ENCODE measurements around the gene IVNS1ABP. TPM values are rescaled to one million over a fixed set of nuclear protein-coding genes. Genes with fewer than 3 reads are reported as not detected.

The IVNS1ABP gene
- total and polyA plus RNA-seq, 9 of the 15 experiments (the other 6 are each of a cell fraction or from before 2014, with no cell fraction given): 30.6 to 126 (median 77.7) TPM

DNA sequence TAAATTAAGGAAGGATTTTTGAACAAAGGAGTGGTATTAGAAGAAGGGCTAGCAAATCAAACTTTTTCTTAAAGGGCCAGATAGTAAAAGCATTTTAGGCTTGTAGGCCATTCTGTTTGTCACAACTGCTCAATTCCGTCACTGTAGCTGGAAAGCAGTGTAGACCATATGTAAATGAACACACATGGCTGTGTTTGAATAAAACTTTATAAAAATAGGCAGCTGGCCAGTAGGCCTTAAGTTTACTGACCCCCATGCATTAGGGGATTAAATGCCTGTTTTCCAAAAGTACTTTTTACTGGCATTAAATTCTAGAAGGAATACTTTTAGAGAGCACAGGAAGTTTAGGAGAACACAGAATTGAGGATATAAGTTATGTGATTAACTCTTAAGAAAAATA, 8.9 kb downstream of the IVNS1ABP start (continued):
- TF ChIP-seq JUN (IDR thresholded peaks at IDR 0.05; ENCODE audit: borderline replicate concordance, low read depth, low read length): no peak
- no peak for TF ChIP-seq JUN (CRISPR knock-in tag; IDR thresholded peaks at IDR 0.05; ENCODE audit: borderline replicate concordance)

DNA sequence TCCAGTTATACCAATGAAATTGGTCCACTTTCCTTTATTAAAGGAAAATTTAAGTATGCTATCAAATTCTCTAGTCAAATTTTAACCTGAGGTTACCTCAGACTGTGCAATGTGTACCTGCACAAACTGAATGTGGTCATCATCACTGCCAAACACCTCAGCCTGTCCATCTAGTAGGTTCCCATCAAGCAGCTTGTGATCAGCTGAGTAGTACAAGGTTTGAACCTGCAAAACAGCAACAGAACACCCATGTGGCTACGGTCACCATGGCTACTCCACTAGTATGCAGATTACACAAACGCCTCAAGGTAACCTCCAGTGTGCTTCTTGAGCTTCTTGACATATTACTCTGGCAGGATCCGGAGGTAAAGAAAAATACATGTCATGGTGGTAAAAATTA, 11.6 kb downstream of the IVNS1ABP start:
- no peak for FAIRE-seq
- BruUV-seq (replicated peaks): no TSS peak
- DNase-seq (ENCODE audit: extremely low read depth in 1 of 4, low spot score in 3 of 4): no peak
- Histone ChIP-seq H3K9me1 (ENCODE audit: control insufficient read depth, insufficient read depth, low read length) (no peaks in the 10 kb centered on the region), H3K9ac (ENCODE audit: insufficient read depth in 1 of 2, low read depth in 2 of 2, low read length in 2 of 2) (no peak overlapping the region), H3K4me2 (ENCODE audit: insufficient read depth, low read length) (no peak overlapping the region), H3K27ac (ENCODE audit: extremely low read depth, low read depth, low read length) (no peak overlapping the region), H3K4me3 (no peak overlapping the region), H3K4me1 (replicated peaks in 1 of 2; ENCODE audit: control insufficient read depth in 2 of 2, insufficient read depth in 2 of 2, low read length in 2 of 2) (no peaks in the 10 kb centered on the region), H2AFZ (ENCODE audit: low read depth, low read length) (no peak overlapping the region), H4K20me1 (replicated peaks; ENCODE audit: control insufficient read depth, insufficient read depth, low read length) (no peaks in the 10 kb centered on the region), H3K79me2 (ENCODE audit: control insufficient read depth, insufficient read depth, low read length) (peaks cover 21% of the 10 kb centered on the region), H3K36me3 (ENCODE audit: control insufficient read depth, insufficient read depth, low read length) (peaks cover 100% of the 10 kb centered on the region), H3K9me3 (replicated peaks; ENCODE audit: control insufficient read depth, insufficient read depth, low read depth, low read length) (no peaks in the 10 kb centered on the region), H3K27me3 (ENCODE audit: control insufficient read depth in 2 of 2, insufficient read depth in 2 of 2, low read length in 2 of 2) (no peaks in the 10 kb centered on the region)
- POLR2A ChIA-PET: interaction anchor here (0.6 to 4.0 kb wide), 4 partner anchors 9 to 424 kb away, joined by 3 to 30 read pairs (median 4); partner anchors contain the start of gene IVNS1ABP
- intact Hi-C loops (cut with micrococcal nuclease) (no loop called here), in situ Hi-C loops (cut with MboI) (no loop called here)
- CTCF ChIA-PET (ENCODE audit: low intra/inter-chr PET ratio): no interaction called here
- no peak; the same call in 2 of the 3 replicates for ATAC-seq
- WGBS (ENCODE audit: insufficient coverage, low coverage, missing lambda C conversion rate): 98% methylated on average over 3 of the region's 3 CpGs
- TF ChIP-seq POLR2A (conservative IDR thresholded peaks at IDR 0.05): 0 out of 2 replicates have a peak, but pooled peaks have one; percentile 23
- TF ChIP-seq, protein P1, sequence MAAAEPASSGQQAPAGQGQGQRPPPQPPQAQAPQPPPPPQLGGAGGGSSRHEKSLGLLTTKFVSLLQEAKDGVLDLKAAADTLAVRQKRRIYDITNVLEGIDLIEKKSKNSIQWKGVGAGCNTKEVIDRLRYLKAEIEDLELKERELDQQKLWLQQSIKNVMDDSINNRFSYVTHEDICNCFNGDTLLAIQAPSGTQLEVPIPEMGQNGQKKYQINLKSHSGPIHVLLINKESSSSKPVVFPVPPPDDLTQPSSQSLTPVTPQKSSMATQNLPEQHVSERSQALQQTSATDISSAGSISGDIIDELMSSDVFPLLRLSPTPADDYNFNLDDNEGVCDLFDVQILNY (CRISPR knock-in tag; IDR thresholded peaks at IDR 0.05): no peak
- TF ChIP-seq RFX1 (IDR thresholded peaks at IDR 0.05): peak; percentile 31; the same call in 1 of the 2 replicates
- TF ChIP-seq HMGN3 (IDR thresholded peaks at IDR 0.05; ENCODE audit: borderline replicate concordance, extremely low read depth, insufficient read length, low read depth, low read length): no peak
